Measurements from ENCODE around the gene JAKMIP1.

Gene JAKMIP1

GRCh38 chr4:6200922-6201362 lies 593 bp upstream of the JAKMIP1 start:
- H3K4me1 ChIP-seq (ENCODE audit: control insufficient read depth, insufficient read depth, low read length) = peaks cover 20% of the 10 kb centered on the region
- no peak overlapping the region for H3K9ac ChIP-seq (ENCODE audit: low read length in 2 of 2)
- peak overlapping the region in 1 of 2 donors; percentile 35 for H3K4me3 ChIP-seq (ENCODE audit: low read length in 2 of 2)
- H3K27me3 ChIP-seq (ENCODE audit: control insufficient read depth in 1 of 2, insufficient read depth in 2 of 2, low read length in 2 of 2) = peaks cover 37 to 40% of the 10 kb centered on the region in 2 donors
- peaks cover 0 to 10% of the 10 kb centered on the region in 2 donors for H3K9me3 ChIP-seq (ENCODE audit: control insufficient read depth in 2 of 2, low read length in 2 of 2)
- H3K27ac ChIP-seq (ENCODE audit: low read length) = no peak overlapping the region
- no peaks in the 10 kb centered on the region for H3K36me3 ChIP-seq (ENCODE audit: control insufficient read depth in 2 of 2, insufficient read depth in 2 of 2, low read length in 2 of 2)

DNA sequence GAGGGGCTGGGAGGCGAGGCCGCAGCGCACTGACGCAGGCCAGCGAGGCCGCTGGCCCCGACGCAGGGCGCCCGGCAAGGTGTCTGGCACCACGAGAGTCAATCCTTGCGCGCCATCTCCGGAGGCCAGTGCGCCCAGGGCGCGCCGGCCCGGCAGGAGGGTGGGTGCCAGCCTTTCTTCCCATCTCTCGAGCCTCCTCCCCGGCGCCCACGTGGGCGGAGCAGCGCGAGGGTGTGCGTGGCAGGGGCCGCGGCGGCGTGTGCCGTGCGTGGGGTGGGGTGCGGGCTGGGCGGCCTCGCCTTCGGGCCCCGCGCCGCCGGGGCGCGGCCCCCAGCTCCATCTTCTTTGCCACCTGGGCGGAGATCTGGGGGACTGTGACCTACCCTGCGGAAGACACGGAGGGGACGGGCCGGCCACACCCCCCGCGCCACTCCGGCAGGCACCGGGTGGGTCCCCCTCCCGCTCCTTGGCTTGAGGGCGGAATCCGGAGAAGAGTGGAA lies 877 bp downstream of the JAKMIP1 start:
- H3K27me3 ChIP-seq (ENCODE audit: control insufficient read depth in 1 of 2, insufficient read depth in 2 of 2, low read length in 2 of 2) = peaks cover 46 to 51% of the 10 kb centered on the region in 2 donors
- H3K9ac ChIP-seq (ENCODE audit: low read length in 2 of 2) = no peak overlapping the region
- peaks cover 20% of the 10 kb centered on the region for H3K4me1 ChIP-seq (ENCODE audit: control insufficient read depth, insufficient read depth, low read length)
- peaks cover 0 to 10% of the 10 kb centered on the region in 2 donors for H3K9me3 ChIP-seq (ENCODE audit: control insufficient read depth in 2 of 2, low read length in 2 of 2)
- H3K27ac ChIP-seq (ENCODE audit: low read length) = no peak overlapping the region
- no peaks in the 10 kb centered on the region for H3K36me3 ChIP-seq (ENCODE audit: control insufficient read depth in 2 of 2, insufficient read depth in 2 of 2, low read length in 2 of 2)
- H3K4me3 ChIP-seq (ENCODE audit: low read length in 2 of 2) = peak overlapping the region; percentile 51 to 60

GRCh38 chr4:6198768-6199421 lies 1.5 kb downstream of the JAKMIP1 start:
- peak overlapping the region; percentile 35 to 60 for H3K4me3 ChIP-seq (ENCODE audit: low read length in 2 of 2)
- no peak overlapping the region for H3K9ac ChIP-seq (ENCODE audit: low read length in 2 of 2)
- no peaks in the 10 kb centered on the region for H3K36me3 ChIP-seq (ENCODE audit: control insufficient read depth in 2 of 2, insufficient read depth in 2 of 2, low read length in 2 of 2)
- peaks cover 0 to 10% of the 10 kb centered on the region in 2 donors for H3K9me3 ChIP-seq (ENCODE audit: control insufficient read depth in 2 of 2, low read length in 2 of 2)
- peaks cover 45 to 54% of the 10 kb centered on the region in 2 donors for H3K27me3 ChIP-seq (ENCODE audit: control insufficient read depth in 1 of 2, insufficient read depth in 2 of 2, low read length in 2 of 2)
- H3K4me1 ChIP-seq (ENCODE audit: control insufficient read depth, insufficient read depth, low read length) = peaks cover 20% of the 10 kb centered on the region
- H3K27ac ChIP-seq (ENCODE audit: low read length) = no peak overlapping the region

DNA sequence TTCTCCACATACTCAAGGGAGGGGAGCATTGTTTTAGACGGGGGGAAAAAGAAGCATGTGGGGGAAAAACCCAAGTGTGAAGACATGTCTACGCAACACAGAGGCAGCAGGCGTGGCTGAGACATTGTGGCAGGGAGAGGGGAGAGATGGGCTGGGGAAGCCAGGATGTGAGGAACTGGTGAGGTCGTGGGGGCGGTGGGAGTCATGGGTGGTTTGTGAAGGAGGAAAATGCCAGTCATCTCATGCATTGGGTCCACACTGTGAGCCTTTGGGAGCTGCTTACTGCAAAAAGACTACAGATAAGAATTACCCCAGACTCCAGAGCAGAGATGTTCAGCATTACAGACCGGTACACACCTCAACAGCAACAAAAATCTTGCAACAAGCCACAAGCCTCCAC lies 2.1 kb downstream of the JAKMIP1 start:
- Histone ChIP-seq H3K27ac (ENCODE audit: low read length) (no peak overlapping the region), H3K9ac (ENCODE audit: low read length in 2 of 2) (no peak overlapping the region), H3K4me3 (ENCODE audit: low read length in 2 of 2) (peak overlapping the region in 1 of 2 donors; percentile 60), H3K27me3 (ENCODE audit: control insufficient read depth in 1 of 2, insufficient read depth in 2 of 2, low read length in 2 of 2) (peaks cover 51 to 56% of the 10 kb centered on the region in 2 donors), H3K9me3 (ENCODE audit: control insufficient read depth in 2 of 2, low read length in 2 of 2) (peaks cover 0 to 10% of the 10 kb centered on the region in 2 donors), H3K36me3 (ENCODE audit: control insufficient read depth in 2 of 2, insufficient read depth in 2 of 2, low read length in 2 of 2) (no peaks in the 10 kb centered on the region), H3K4me1 (ENCODE audit: control insufficient read depth, insufficient read depth, low read length) (peaks cover 20% of the 10 kb centered on the region)

- Histone ChIP-seq H3K4me3 (ENCODE audit: low read length in 2 of 2) (no peak overlapping the region), H3K27me3 (ENCODE audit: control insufficient read depth in 1 of 2, insufficient read depth in 2 of 2, low read length in 2 of 2) (peaks cover 51 to 56% of the 10 kb centered on the region in 2 donors), H3K4me1 (ENCODE audit: control insufficient read depth, insufficient read depth, low read length) (peaks cover 20% of the 10 kb centered on the region), H3K9ac (ENCODE audit: low read length in 2 of 2) (no peak overlapping the region), H3K36me3 (ENCODE audit: control insufficient read depth in 2 of 2, insufficient read depth in 2 of 2, low read length in 2 of 2) (no peaks in the 10 kb centered on the region), H3K27ac (ENCODE audit: low read length) (no peak overlapping the region), H3K9me3 (ENCODE audit: control insufficient read depth in 2 of 2, low read length in 2 of 2) (peaks cover 0 to 10% of the 10 kb centered on the region in 2 donors)
Measured at GRCh38 chr4:6197433-6198174, 2.7 kb downstream of the JAKMIP1 start.

- H3K4me3 ChIP-seq (ENCODE audit: low read length in 2 of 2) = no peak overlapping the region
- peaks cover 20% of the 10 kb centered on the region for H3K4me1 ChIP-seq (ENCODE audit: control insufficient read depth, insufficient read depth, low read length)
- peaks cover 51 to 56% of the 10 kb centered on the region in 2 donors for H3K27me3 ChIP-seq (ENCODE audit: control insufficient read depth in 1 of 2, insufficient read depth in 2 of 2, low read length in 2 of 2)
- peaks cover 0 to 10% of the 10 kb centered on the region in 2 donors for H3K9me3 ChIP-seq (ENCODE audit: control insufficient read depth in 2 of 2, low read length in 2 of 2)
- no peaks in the 10 kb centered on the region for H3K36me3 ChIP-seq (ENCODE audit: control insufficient read depth in 2 of 2, insufficient read depth in 2 of 2, low read length in 2 of 2)
- no peak overlapping the region for H3K9ac ChIP-seq (ENCODE audit: low read length in 2 of 2)
- H3K27ac ChIP-seq (ENCODE audit: low read length) = no peak overlapping the region
Measured at GRCh38 chr4:6196871-6197270, 3.5 kb downstream of the JAKMIP1 start.

DNA sequence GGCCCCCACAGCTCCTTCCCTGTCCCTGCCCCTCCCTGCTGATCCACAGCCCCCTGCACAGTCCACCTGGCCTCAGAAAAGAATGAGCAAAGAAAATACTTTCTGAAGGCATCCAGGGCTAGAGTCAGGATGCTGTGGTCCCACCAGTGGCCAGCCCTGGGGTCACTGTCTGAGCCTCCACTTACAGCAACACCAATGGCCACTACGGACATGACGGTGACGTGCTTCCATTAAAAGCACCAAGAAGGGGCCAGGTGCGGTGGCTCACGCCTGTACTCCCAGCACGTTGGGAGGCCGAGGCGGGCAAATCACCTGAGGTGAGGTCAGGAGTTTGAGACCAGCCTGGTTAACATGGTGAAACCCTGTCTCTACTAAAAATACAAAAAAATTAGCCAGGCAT lies 4.0 kb downstream of the JAKMIP1 start:
- Histone ChIP-seq H3K27ac (ENCODE audit: low read length) (no peak overlapping the region), H3K4me1 (ENCODE audit: control insufficient read depth, insufficient read depth, low read length) (peaks cover 20% of the 10 kb centered on the region), H3K4me3 (ENCODE audit: low read length in 2 of 2) (no peak overlapping the region), H3K9ac (ENCODE audit: low read length in 2 of 2) (no peak overlapping the region), H3K27me3 (ENCODE audit: control insufficient read depth in 1 of 2, insufficient read depth in 2 of 2, low read length in 2 of 2) (peaks cover 51 to 56% of the 10 kb centered on the region in 2 donors), H3K9me3 (ENCODE audit: control insufficient read depth in 2 of 2, low read length in 2 of 2) (peaks cover 0 to 4% of the 10 kb centered on the region in 2 donors), H3K36me3 (ENCODE audit: control insufficient read depth in 2 of 2, insufficient read depth in 2 of 2, low read length in 2 of 2) (no peaks in the 10 kb centered on the region)

DNA sequence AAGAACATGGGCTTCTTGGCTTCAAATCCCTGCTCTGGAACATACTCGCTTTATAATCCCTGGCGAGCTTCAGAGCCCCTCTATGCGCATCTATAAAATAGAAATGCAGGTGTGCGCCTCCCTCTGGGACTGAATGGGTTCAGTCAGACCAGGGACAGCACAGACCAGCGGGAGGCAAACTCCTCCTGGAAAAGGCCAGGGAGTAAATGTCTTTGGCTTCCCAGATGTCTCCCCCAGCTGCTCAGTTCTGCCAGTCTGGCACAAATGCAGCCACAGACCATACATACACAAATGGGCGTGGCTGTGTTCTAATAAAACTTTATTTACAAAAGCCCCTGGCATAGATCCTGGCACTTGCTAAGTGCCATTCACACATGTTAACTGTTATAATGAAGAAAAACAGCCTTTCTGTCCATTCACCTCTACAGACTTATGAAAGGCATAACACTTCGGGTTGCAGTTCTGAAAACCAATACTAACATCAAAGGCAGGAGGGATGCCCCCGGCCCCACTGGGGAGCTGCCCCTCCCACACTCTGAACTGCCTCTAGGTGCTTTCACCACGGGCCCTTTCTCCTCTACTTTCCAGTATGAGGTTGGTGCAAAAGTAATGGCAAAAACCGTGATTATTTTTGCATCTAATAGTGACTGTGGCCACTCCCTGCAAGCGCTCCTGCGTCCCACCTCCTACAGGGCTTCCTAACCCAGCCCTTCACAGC lies 4.6 kb downstream of the JAKMIP1 start:
- Histone ChIP-seq H3K9me3 (ENCODE audit: control insufficient read depth in 2 of 2, low read length in 2 of 2) (no peaks in the 10 kb centered on the region), H3K4me3 (ENCODE audit: low read length in 2 of 2) (no peak overlapping the region), H3K27ac (ENCODE audit: low read length) (no peak overlapping the region), H3K9ac (ENCODE audit: low read length in 2 of 2) (no peak overlapping the region), H3K36me3 (ENCODE audit: control insufficient read depth in 2 of 2, insufficient read depth in 2 of 2, low read length in 2 of 2) (no peaks in the 10 kb centered on the region), H3K4me1 (ENCODE audit: control insufficient read depth, insufficient read depth, low read length) (peaks cover 20% of the 10 kb centered on the region), H3K27me3 (ENCODE audit: control insufficient read depth in 1 of 2, insufficient read depth in 2 of 2, low read length in 2 of 2) (peaks cover 52 to 53% of the 10 kb centered on the region in 2 donors)

DNA sequence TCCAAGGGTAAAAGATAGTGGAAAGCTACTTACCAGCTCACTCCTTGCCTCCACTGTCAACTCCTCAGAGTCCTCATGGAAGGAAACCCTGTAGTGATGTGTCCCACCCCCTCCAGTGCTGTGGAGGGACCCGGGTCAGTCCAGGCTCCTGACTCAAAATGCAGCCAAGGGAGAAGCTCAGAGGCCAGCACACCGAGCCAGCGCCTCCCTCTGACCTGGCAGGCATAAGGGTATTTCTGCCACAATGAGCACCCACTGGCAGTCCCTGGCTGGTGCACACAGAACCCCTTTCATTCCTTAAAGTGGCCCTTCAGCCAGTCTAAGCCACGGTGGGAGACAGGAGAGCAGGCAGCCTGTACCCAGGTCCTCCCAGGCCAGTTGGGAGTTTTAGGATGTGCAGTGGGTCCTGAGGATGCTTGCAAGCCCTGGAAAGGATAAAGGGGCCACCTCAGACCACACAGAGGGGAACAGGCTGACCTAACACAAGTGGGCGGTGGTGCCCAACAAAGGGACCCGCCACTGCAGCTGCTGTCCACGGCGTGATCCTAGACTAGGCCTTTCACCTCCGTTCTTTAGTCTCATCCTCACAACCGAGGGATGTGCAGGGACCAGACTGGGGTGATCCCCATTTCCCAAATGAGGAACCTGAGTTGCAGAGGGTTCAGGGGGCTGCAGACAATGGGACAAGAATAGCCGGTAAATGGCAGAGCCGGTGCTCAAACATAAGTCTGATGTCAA lies 5.7 kb downstream of the JAKMIP1 start:
- H3K36me3 ChIP-seq (ENCODE audit: control insufficient read depth in 2 of 2, insufficient read depth in 2 of 2, low read length in 2 of 2) = no peaks in the 10 kb centered on the region
- no peak overlapping the region for H3K9ac ChIP-seq (ENCODE audit: low read length in 2 of 2)
- H3K27ac ChIP-seq (ENCODE audit: low read length) = no peak overlapping the region
- H3K9me3 ChIP-seq (ENCODE audit: control insufficient read depth in 2 of 2, low read length in 2 of 2) = no peaks in the 10 kb centered on the region
- H3K4me3 ChIP-seq (ENCODE audit: low read length in 2 of 2) = no peak overlapping the region
- peaks cover 13% of the 10 kb centered on the region for H3K4me1 ChIP-seq (ENCODE audit: control insufficient read depth, insufficient read depth, low read length)
- H3K27me3 ChIP-seq (ENCODE audit: control insufficient read depth in 1 of 2, insufficient read depth in 2 of 2, low read length in 2 of 2) = peaks cover 48 to 54% of the 10 kb centered on the region in 2 donors

DNA sequence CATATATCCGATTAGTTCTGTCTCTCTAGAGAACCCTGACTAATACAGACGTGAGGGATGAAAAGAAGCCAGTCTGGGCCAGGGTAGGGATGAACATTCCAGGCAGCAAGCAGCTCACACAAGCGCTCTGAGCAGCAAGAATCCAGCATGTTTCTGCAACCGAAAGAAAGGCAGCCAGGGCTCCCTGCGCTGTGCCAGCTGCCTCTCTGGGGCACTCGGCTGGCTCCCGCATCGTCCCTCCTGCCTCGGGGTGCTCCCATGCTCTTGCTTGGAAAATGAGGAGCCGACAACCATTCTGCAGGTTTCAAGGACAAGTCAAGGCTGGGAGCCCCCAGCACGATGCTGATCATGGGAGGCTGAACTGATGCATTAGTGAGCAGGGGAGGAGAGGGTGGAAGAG lies 7.0 kb downstream of the JAKMIP1 start:
- H3K9me3 ChIP-seq (ENCODE audit: control insufficient read depth in 2 of 2, low read length in 2 of 2) = peaks cover 0 to 2% of the 10 kb centered on the region in 2 donors
- H3K27ac ChIP-seq (ENCODE audit: low read length) = no peak overlapping the region
- peaks cover 37 to 44% of the 10 kb centered on the region in 2 donors for H3K27me3 ChIP-seq (ENCODE audit: control insufficient read depth in 1 of 2, insufficient read depth in 2 of 2, low read length in 2 of 2)

More for the DNA sequence above, 7.0 kb downstream of the JAKMIP1 start:
- peaks cover 2% of the 10 kb centered on the region for H3K4me1 ChIP-seq (ENCODE audit: control insufficient read depth, insufficient read depth, low read length)
- H3K4me3 ChIP-seq (ENCODE audit: low read length in 2 of 2) = no peak overlapping the region
- no peaks in the 10 kb centered on the region for H3K36me3 ChIP-seq (ENCODE audit: control insufficient read depth in 2 of 2, insufficient read depth in 2 of 2, low read length in 2 of 2)
- no peak overlapping the region for H3K9ac ChIP-seq (ENCODE audit: low read length in 2 of 2)

All from stomach smooth muscle (tissue), 2 donors.